ENCODE measurements around the gene KCNJ5.

Gene KCNJ5

DNA sequence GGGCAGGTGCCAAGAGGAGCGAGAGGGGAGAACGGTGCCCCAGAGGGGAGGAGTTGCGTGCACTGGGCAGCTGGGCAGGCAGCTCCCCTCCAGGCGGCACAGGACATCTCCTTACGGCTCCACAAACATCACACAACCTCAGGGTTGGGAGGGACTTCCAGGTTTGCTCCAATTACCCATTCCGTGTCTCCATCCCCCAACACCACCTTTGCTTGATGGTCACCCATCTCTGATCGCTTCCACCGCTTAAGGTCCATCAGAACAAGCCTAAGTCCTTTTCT is 66.0 kb downstream of the KCNJ5 start:
- TF ChIP-seq CTCF (IDR thresholded peaks at IDR 0.05; ENCODE audit: insufficient read depth, low read length): no peak
- TF ChIP-seq, protein P1, sequence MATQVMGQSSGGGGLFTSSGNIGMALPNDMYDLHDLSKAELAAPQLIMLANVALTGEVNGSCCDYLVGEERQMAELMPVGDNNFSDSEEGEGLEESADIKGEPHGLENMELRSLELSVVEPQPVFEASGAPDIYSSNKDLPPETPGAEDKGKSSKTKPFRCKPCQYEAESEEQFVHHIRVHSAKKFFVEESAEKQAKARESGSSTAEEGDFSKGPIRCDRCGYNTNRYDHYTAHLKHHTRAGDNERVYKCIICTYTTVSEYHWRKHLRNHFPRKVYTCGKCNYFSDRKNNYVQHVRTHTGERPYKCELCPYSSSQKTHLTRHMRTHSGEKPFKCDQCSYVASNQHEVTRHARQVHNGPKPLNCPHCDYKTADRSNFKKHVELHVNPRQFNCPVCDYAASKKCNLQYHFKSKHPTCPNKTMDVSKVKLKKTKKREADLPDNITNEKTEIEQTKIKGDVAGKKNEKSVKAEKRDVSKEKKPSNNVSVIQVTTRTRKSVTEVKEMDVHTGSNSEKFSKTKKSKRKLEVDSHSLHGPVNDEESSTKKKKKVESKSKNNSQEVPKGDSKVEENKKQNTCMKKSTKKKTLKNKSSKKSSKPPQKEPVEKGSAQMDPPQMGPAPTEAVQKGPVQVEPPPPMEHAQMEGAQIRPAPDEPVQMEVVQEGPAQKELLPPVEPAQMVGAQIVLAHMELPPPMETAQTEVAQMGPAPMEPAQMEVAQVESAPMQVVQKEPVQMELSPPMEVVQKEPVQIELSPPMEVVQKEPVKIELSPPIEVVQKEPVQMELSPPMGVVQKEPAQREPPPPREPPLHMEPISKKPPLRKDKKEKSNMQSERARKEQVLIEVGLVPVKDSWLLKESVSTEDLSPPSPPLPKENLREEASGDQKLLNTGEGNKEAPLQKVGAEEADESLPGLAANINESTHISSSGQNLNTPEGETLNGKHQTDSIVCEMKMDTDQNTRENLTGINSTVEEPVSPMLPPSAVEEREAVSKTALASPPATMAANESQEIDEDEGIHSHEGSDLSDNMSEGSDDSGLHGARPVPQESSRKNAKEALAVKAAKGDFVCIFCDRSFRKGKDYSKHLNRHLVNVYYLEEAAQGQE (IDR thresholded peaks at IDR 0.05; ENCODE audit: insufficient replicate concordance, low read depth): no peak
- TF ChIP-seq SPI1 (IDR thresholded peaks at IDR 0.05; ENCODE audit: borderline replicate concordance, low read depth): no peak
- TF ChIP-seq POLR2AphosphoS5 (IDR thresholded peaks at IDR 0.05; ENCODE audit: low read depth): no peak
- no peak for TF ChIP-seq GABPA (IDR thresholded peaks at IDR 0.05; ENCODE audit: low read depth)
- DNase-seq (ENCODE audit: low read depth in 1 of 2, low spot score in 1 of 2): no peak
- no peak overlapping the region for H3K27ac ChIP-seq (replicated peaks)
- peaks cover 4% of the 10 kb centered on the region for H3K27me3 ChIP-seq (ENCODE audit: insufficient read depth, poor library complexity, severe bottlenecking)
- no peak overlapping the region for H3K4me3 ChIP-seq (replicated peaks; ENCODE audit: insufficient read depth, low read length)

DNA sequence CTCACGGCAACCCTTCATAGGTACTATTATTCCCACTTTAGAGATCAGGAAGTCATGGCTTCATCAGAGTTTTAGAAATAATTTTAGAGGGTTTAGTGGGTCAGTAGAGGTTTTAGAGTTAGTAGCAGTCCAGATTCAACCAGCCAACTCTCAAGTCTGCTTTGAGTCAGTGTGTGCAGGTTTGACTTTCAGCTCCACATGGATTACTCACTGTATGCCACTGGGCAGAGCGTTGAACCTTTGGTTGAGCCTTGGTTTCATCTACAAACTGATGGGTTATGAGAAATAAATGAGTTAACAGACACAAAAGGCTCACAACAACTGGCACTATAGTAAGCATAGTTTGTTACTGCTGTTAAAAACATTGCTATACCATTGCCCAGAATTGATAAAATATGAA is 70.5 kb downstream of the KCNJ5 start:
- no peak for DNase-seq (ENCODE audit: low read depth in 1 of 2, low spot score in 1 of 2)
- peaks cover 4% of the 10 kb centered on the region for H3K27me3 ChIP-seq (ENCODE audit: insufficient read depth, poor library complexity, severe bottlenecking)
- TF ChIP-seq POLR2AphosphoS5 (IDR thresholded peaks at IDR 0.05; ENCODE audit: low read depth): no peak
- TF ChIP-seq, protein P1 (IDR thresholded peaks at IDR 0.05; ENCODE audit: insufficient replicate concordance, low read depth): no peak
- TF ChIP-seq CTCF (IDR thresholded peaks at IDR 0.05; ENCODE audit: insufficient read depth, low read length): no peak
- TF ChIP-seq GABPA (IDR thresholded peaks at IDR 0.05; ENCODE audit: low read depth): no peak
- TF ChIP-seq SPI1 (IDR thresholded peaks at IDR 0.05; ENCODE audit: borderline replicate concordance, low read depth): no peak
- no peak overlapping the region for H3K27ac ChIP-seq (replicated peaks)
- no peak overlapping the region for H3K4me3 ChIP-seq (replicated peaks; ENCODE audit: insufficient read depth, low read length)

DNA sequence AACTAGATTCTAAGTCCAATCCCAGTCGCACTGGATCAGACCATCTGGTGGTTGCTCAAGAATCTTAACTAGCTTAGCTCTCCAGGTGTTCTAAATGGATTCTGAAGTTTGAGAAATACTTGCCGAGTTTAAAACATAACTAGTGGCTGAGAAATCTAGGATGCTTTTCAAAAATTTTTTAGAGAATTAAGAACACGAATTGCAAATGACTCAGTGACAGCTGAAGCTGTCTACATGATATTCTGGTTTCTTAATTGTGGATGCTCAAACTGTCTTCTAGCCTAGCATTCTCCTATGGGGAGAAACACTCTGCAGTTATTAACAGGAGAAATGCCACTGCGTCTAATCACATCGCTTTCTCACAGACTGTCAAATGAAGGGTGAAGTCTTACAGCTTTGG is 71.7 kb downstream of the KCNJ5 start:
- H3K4me3 ChIP-seq (replicated peaks; ENCODE audit: insufficient read depth, low read length): no peak overlapping the region
- peaks cover 4% of the 10 kb centered on the region for H3K27me3 ChIP-seq (ENCODE audit: insufficient read depth, poor library complexity, severe bottlenecking)
- TF ChIP-seq SPI1 (IDR thresholded peaks at IDR 0.05; ENCODE audit: borderline replicate concordance, low read depth) (no peak), CTCF (IDR thresholded peaks at IDR 0.05; ENCODE audit: insufficient read depth, low read length) (no peak), POLR2AphosphoS5 (IDR thresholded peaks at IDR 0.05; ENCODE audit: low read depth) (no peak), GABPA (IDR thresholded peaks at IDR 0.05; ENCODE audit: low read depth) (no peak)
- TF ChIP-seq, protein P1 (IDR thresholded peaks at IDR 0.05; ENCODE audit: insufficient replicate concordance, low read depth): no peak
- no peak for DNase-seq (ENCODE audit: low read depth in 1 of 2, low spot score in 1 of 2)
- no peak overlapping the region for H3K27ac ChIP-seq (replicated peaks)

All from HL-60 (cell line).